Calu3 (cell line): ENCODE measurements around the gene PSTPIP1. TPM values are rescaled to one million over a fixed set of nuclear protein-coding genes. Genes with fewer than 3 reads are reported as not detected.

Experiments
- BruUV-seq: library from RNA; stranded (reverse); fragments of 400-500 nt; replicated peaks from 2 replicates; lab custom pipeline; 2021; lab: Mats Ljungman, UMichigan
- CTCF ChIA-PET: fragments of 300-600 bp; sonication (Branson Sonifier 250); formaldehyde crosslinking; loops from one replicate; lab custom pipeline; 2022; ENCODE audit warnings: antibody characterized with exemption; lab: Charles Lee
- DNase-seq: peaks from one replicate; pipeline ENCODE4 v3.0.0; 2022
- H3K27ac Mint-ChIP-seq: one replicate; pipeline ENCODE4 v1.8.0; 2022; ENCODE audit warnings: mixed read lengths; ENCODE audit not compliant: unreplicated experiment
- H3K27me3 Mint-ChIP-seq: one replicate; pipeline ENCODE4 v1.8.0; 2022; ENCODE audit warnings: mixed read lengths; ENCODE audit not compliant: unreplicated experiment
- H3K36me3 Mint-ChIP-seq: one replicate; pipeline ENCODE4 v1.8.0; 2022; ENCODE audit warnings: mild to moderate bottlenecking, moderate library complexity, mixed read lengths; ENCODE audit not compliant: insufficient read depth, unreplicated experiment
- H3K4me1 Mint-ChIP-seq: one replicate; pipeline ENCODE4 v1.8.0; 2022; ENCODE audit warnings: mild to moderate bottlenecking, low read depth, mixed read lengths; ENCODE audit not compliant: unreplicated experiment
- H3K4me3 Mint-ChIP-seq: one replicate; pipeline ENCODE4 v1.8.0; 2022; ENCODE audit warnings: mild to moderate bottlenecking, low read depth, moderate library complexity, mixed read lengths; ENCODE audit not compliant: unreplicated experiment
- H3K9me3 Mint-ChIP-seq: one replicate; pipeline ENCODE4 v1.8.0; 2022; ENCODE audit warnings: low read depth, mixed read lengths; ENCODE audit not compliant: unreplicated experiment
- intact Hi-C: fragments of 100-400 bp; cut with micrococcal nuclease; formaldehyde crosslinking; loops from one replicate; pipeline ENCODE4 v1.10.0; 2022; ENCODE audit not compliant: unreplicated experiment
- total RNA-seq: library from RNA; stranded (reverse); gene quantifications from 2 replicates; pipeline ENCODE4 v1.2.3, GENCODE V29; 2022
- TF ChIP-seq, protein P1 (sequence below): fragments of 200-600 bp; IDR thresholded peaks from one replicate; pipeline ENCODE4 v1.8.0; 2022; ENCODE audit warnings: antibody characterized with exemption; ENCODE audit not compliant: unreplicated experiment

Gene PSTPIP1
- total RNA-seq, 1 experiment from 2014 or later: not detected

DNA sequence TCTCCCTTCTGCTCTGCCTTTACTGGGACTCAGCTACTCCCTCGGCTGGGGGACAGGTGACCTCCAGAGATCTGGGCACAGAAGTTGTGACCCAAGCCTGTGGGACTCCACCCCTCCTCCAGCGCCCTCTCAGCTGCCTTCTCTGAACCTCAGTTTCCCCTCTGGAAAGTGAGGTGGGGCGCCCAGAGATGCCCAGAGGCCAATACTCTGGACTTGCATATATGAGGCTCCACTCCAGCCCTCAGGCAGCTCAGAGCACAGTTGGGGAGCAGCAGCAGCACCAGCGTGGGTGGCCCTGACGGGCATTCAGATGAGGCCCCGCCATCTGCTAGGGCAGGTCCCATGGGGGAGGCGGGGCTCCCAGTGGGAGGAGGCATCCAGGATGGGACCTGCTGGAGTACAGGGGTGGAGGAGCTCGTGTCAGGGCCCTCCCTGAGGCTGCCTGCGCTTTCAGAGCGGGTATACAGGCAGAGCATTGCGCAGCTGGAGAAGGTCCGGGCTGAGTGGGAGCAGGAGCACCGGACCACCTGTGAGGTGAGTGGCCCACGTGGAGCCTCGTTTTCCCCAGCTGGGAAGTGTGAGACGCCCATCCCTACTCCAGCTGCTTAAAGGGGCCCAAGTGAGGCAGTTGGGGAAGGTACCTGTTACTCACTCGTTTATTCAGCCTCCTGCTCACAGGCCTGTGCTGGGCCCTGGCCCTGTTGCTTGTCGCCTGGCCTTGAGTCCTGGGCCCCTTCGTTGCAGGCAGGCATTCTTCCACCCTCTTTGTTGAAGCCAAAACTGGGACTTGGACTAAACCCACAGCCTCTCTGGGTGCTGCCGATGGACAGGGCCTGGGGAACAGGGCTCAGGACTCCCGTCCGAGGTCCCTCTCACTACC is 35.4 kb downstream of the PSTPIP1 start:
- H3K4me3 Mint-ChIP-seq: no peak overlapping the region
- TF ChIP-seq, protein P1, sequence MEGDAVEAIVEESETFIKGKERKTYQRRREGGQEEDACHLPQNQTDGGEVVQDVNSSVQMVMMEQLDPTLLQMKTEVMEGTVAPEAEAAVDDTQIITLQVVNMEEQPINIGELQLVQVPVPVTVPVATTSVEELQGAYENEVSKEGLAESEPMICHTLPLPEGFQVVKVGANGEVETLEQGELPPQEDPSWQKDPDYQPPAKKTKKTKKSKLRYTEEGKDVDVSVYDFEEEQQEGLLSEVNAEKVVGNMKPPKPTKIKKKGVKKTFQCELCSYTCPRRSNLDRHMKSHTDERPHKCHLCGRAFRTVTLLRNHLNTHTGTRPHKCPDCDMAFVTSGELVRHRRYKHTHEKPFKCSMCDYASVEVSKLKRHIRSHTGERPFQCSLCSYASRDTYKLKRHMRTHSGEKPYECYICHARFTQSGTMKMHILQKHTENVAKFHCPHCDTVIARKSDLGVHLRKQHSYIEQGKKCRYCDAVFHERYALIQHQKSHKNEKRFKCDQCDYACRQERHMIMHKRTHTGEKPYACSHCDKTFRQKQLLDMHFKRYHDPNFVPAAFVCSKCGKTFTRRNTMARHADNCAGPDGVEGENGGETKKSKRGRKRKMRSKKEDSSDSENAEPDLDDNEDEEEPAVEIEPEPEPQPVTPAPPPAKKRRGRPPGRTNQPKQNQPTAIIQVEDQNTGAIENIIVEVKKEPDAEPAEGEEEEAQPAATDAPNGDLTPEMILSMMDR: no peak
- H3K27me3 Mint-ChIP-seq: peaks cover 26% of the 10 kb centered on the region
- BruUV-seq: no TSS peak
- intact Hi-C loops: no loop called here
- CTCF ChIA-PET: interaction anchor here (0.5 kb wide), 1 partner anchor 63 kb away, joined by 4 read pairs; no protein-coding TSS in a partner anchor
- no peak overlapping the region for H3K27ac Mint-ChIP-seq
- DNase-seq: no peak
- peaks cover 51% of the 10 kb centered on the region for H3K36me3 Mint-ChIP-seq
- H3K4me1 Mint-ChIP-seq: peaks cover 6% of the 10 kb centered on the region
- H3K9me3 Mint-ChIP-seq: no peaks in the 10 kb centered on the region

DNA sequence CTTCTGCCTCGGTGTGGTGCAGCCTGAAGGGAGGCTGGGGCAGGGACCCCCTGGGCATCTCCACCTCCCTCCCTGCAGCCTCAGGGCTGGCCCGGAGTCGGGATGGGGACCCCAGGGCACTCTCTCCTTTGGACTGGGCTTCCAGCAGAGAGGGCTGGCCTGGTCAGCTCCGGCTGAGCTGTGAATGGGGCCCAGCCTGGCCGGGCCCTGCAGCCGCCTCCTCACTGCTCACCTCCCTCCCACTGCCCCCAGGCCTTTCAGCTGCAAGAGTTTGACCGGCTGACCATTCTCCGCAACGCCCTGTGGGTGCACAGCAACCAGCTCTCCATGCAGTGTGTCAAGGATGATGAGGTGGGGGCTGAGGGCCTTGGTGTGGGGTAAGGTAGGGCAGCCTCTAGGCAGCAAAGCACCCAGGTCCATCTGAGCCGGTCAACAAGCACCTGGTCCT is 36.0 kb downstream of the PSTPIP1 start:
- H3K36me3 Mint-ChIP-seq: peaks cover 57% of the 10 kb centered on the region
- H3K27me3 Mint-ChIP-seq: peaks cover 19% of the 10 kb centered on the region
- DNase-seq: no peak
- TF ChIP-seq, protein P1: no peak
- H3K4me1 Mint-ChIP-seq: peaks cover 11% of the 10 kb centered on the region
- intact Hi-C loops: no loop called here
- H3K27ac Mint-ChIP-seq: no peak overlapping the region
- BruUV-seq: no TSS peak
- no peak overlapping the region for H3K4me3 Mint-ChIP-seq
- CTCF ChIA-PET: interaction anchor here (0.5 kb wide), 1 partner anchor 62 kb away, joined by 4 read pairs; no protein-coding TSS in a partner anchor
- H3K9me3 Mint-ChIP-seq: no peaks in the 10 kb centered on the region

DNA sequence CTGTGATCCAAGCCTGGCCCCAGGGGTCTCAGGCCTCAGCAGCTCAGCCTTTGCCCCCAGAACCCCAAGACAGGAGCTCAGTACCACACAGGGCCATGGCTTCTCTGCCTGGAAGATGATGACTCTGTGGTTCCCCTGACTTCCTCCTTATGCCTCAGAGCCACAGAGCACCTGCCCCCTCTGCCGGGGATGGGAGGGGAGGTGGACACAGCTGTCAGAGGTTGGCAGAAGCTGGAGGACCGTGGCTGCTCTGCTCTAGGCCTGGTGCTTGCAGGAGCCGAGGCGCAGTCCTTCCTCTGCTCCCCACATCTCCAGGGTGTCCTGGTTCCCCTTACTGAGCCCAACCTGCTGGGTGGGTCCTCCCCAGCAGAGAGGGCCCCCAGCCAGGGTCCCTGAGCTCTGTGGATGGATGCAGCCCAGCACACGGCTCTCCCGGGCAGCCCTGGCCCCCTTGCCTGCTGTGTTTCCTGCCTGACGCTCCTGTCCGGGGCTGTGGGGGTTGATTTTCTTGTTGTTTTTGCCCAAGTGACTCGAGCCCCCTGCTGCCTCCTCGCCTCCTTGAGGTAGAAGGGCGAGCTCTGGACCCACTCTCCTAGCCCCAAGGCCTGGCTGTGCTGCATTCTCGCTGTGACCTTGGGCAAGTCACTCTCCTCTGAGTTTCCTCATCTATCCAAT is 36.6 kb downstream of the PSTPIP1 start:
- Mint-ChIP-seq H3K4me1 (peaks cover 14% of the 10 kb centered on the region), H3K27ac (peak overlapping the region; percentile 13), H3K27me3 (peaks cover 14% of the 10 kb centered on the region), H3K4me3 (no peak overlapping the region), H3K9me3 (no peaks in the 10 kb centered on the region), H3K36me3 (peaks cover 62% of the 10 kb centered on the region)
- intact Hi-C loops: no loop called here
- BruUV-seq: no TSS peak
- peak; percentile 45 for DNase-seq
- TF ChIP-seq, protein P1: no peak
- CTCF ChIA-PET: no interaction called here

DNA sequence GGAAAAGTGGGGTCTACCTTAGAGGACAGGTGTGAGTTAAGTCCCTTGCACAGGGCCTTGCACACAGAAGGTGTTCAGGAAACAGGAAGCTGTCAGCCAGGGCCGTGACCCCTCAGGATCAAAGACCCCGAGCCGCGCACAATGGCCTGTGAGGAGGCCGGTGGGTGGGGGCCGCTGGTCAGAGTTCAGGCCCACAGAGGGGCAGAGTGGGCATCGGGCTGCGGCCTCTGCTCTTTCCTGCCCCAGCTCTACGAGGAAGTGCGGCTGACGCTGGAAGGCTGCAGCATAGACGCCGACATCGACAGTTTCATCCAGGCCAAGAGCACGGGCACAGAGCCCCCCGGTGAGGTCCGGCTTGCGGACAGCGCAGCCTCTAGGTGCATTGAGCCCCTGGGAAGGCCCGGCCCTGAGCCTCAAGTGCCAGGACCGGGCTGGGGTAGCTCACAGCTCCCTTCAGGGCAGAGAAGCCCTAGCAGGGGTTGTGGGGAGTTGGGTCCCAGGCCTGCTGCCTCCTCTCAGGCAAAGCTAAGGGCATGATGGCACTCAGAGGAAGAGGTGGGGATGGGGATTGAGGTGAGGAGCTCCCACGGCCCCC is 37.2 kb downstream of the PSTPIP1 start:
- H3K36me3 Mint-ChIP-seq: peaks cover 62% of the 10 kb centered on the region
- intact Hi-C loops: no loop called here
- TF ChIP-seq, protein P1: no peak
- H3K27me3 Mint-ChIP-seq: peaks cover 12% of the 10 kb centered on the region
- H3K4me3 Mint-ChIP-seq: no peak overlapping the region
- H3K27ac Mint-ChIP-seq: peak overlapping the region; percentile 13
- H3K9me3 Mint-ChIP-seq: no peaks in the 10 kb centered on the region
- no peak for DNase-seq
- CTCF ChIA-PET: interaction anchor here (0.9 kb wide), 1 partner anchor 36 kb away, joined by 3 read pairs; no protein-coding TSS in a partner anchor
- peaks cover 14% of the 10 kb centered on the region for H3K4me1 Mint-ChIP-seq
- BruUV-seq: no TSS peak
